Activated CD8-positive, alpha-beta memory T cell treated with anti-CD3 and anti-CD28 coated beads, Interleukin-2, amount 10 ng/mL, durations not matched to agents 7 days and 5 days (primary cell): ENCODE results near the gene RAB8A. TPM values are rescaled to one million over a fixed set of nuclear protein-coding genes. Genes with fewer than 3 reads are reported as not detected.
"Not testable (repeated sequence)": the region's sequence is repeated elsewhere in the genome, so short reads cannot be mapped to it uniquely, and the experiment has no call there.

Source experiments
- ATAC-seq: fragments of 150-1000 bp; cut with Tn5 transposase; one replicate; pipeline ENCODE4 v1.10.0; 2021; ENCODE audit warnings: moderate library complexity
- CTCF ChIA-PET: fragments of 350-600 bp; sonication (Branson Sonifier 250); formaldehyde crosslinking; loops from one replicate; lab custom pipeline; 2021; ENCODE audit warnings: antibody characterized with exemption; lab: Charles Lee
- DNase-seq: peaks from one replicate; pipeline ENCODE4 v3.0.0-alpha.2; 2020
- H3K27ac Mint-ChIP-seq: one replicate; pipeline ENCODE4 v1.8.0; 2021; ENCODE audit warnings: mild to moderate bottlenecking, mixed read lengths
- H3K27me3 Mint-ChIP-seq: one replicate; pipeline ENCODE4 v1.8.0; 2021; ENCODE audit warnings: mixed read lengths
- H3K36me3 Mint-ChIP-seq: one replicate; pipeline ENCODE4 v1.8.0; 2021; ENCODE audit warnings: mild to moderate bottlenecking, mixed read lengths
- H3K4me1 Mint-ChIP-seq: one replicate; pipeline ENCODE4 v1.8.0; 2021; ENCODE audit warnings: mixed read lengths
- H3K4me3 Mint-ChIP-seq: one replicate; pipeline ENCODE4 v1.8.0; 2021; ENCODE audit warnings: mild to moderate bottlenecking, moderate library complexity, mixed read lengths
- H3K9me3 Mint-ChIP-seq: one replicate; pipeline ENCODE4 v1.8.0; 2022; ENCODE audit warnings: low read depth, mixed read lengths
- total RNA-seq, 2 experiments: library from RNA; stranded (reverse); gene quantifications; one replicate each; pipeline ENCODE4 v1.2.3, GENCODE V29; 2021

The RAB8A gene
- total RNA-seq, 2 experiments from 2014 or later: 204 to 271 TPM

- DNase-seq: peak; percentile 59
- CTCF ChIA-PET: interaction anchor here (1.6 kb wide), 1 partner anchor 17 kb away, joined by 3 read pairs; no protein-coding TSS in a partner anchor
- H3K36me3 Mint-ChIP-seq: peaks cover 24% of the 10 kb centered on the region
- H3K27ac Mint-ChIP-seq: peak overlapping the region; percentile 59
- H3K4me3 Mint-ChIP-seq: no peak overlapping the region
- peaks cover 28% of the 10 kb centered on the region for H3K4me1 Mint-ChIP-seq
- H3K27me3 Mint-ChIP-seq: no peaks in the 10 kb centered on the region
- no peaks in the 10 kb centered on the region for H3K9me3 Mint-ChIP-seq
- ATAC-seq: peak; percentile 66
Observed at GRCh38 chr19:16160943-16161560, 49.4 kb downstream of the RAB8A start.

GRCh38 chr19:16161840-16162239 is 50.2 kb downstream of the RAB8A start:
- H3K27ac Mint-ChIP-seq: peak overlapping the region; percentile 28
- CTCF ChIA-PET: interaction anchor here (0.7 to 1.6 kb wide), 4 partner anchors 18 to 315 kb away, joined by 3 to 5 read pairs (median 4); partner anchors contain the start of gene AP1M1
- ATAC-seq: no peak

GRCh38 chr19:16164222-16164890 is 52.7 kb downstream of the RAB8A start:
- no peak for DNase-seq
- CTCF ChIA-PET: interaction anchor here (1.4 kb wide), 2 partner anchors 12 to 218 kb away, joined by 3 read pairs; no protein-coding TSS in a partner anchor
- H3K4me3 Mint-ChIP-seq: no peak overlapping the region
- H3K4me1 Mint-ChIP-seq: peaks cover 36% of the 10 kb centered on the region
- no peaks in the 10 kb centered on the region for H3K9me3 Mint-ChIP-seq
- no peak overlapping the region for H3K27ac Mint-ChIP-seq
- no peaks in the 10 kb centered on the region for H3K27me3 Mint-ChIP-seq
- peaks cover 3% of the 10 kb centered on the region for H3K36me3 Mint-ChIP-seq
- ATAC-seq: no peak

More at GRCh38 chr19:16161840-16162239, 50.2 kb downstream of the RAB8A start:
- DNase-seq: no peak
- Mint-ChIP-seq H3K27me3 (no peaks in the 10 kb centered on the region), H3K36me3 (peaks cover 16% of the 10 kb centered on the region), H3K9me3 (no peaks in the 10 kb centered on the region), H3K4me1 (peaks cover 24% of the 10 kb centered on the region), H3K4me3 (no peak overlapping the region)

- Mint-ChIP-seq H3K9me3 (no peaks in the 10 kb centered on the region), H3K27me3 (no peaks in the 10 kb centered on the region), H3K4me1 (peaks cover 20% of the 10 kb centered on the region), H3K4me3 (no peak overlapping the region), H3K36me3 (peaks cover 3% of the 10 kb centered on the region), H3K27ac (no peak overlapping the region)
- DNase-seq (no peak), ATAC-seq (no peak)
- CTCF ChIA-PET: no interaction called here
Observed at GRCh38 chr19:16166417-16166816, 54.7 kb downstream of the RAB8A start.

- H3K9me3 Mint-ChIP-seq: no peaks in the 10 kb centered on the region
- CTCF ChIA-PET: interaction anchor here (1.0 kb wide), 1 partner anchor 536 kb away, joined by 3 read pairs; no protein-coding TSS in a partner anchor
- H3K36me3 Mint-ChIP-seq: peaks cover 3% of the 10 kb centered on the region
Observed at GRCh38 chr19:16167055-16167454, 55.4 kb downstream of the RAB8A start.

GRCh38 chr19:16168465-16169081 is 56.9 kb downstream of the RAB8A start:
- no peak overlapping the region for H3K4me3 Mint-ChIP-seq

More at GRCh38 chr19:16167055-16167454, 55.4 kb downstream of the RAB8A start:
- Mint-ChIP-seq H3K27me3 (no peaks in the 10 kb centered on the region), H3K4me3 (no peak overlapping the region), H3K4me1 (peaks cover 15% of the 10 kb centered on the region), H3K27ac (no peak overlapping the region)
- DNase-seq: no peak
- ATAC-seq: no peak

GRCh38 chr19:16170134-16170533 is 58.4 kb downstream of the RAB8A start:
- no peak for ATAC-seq
- no peak for DNase-seq
- H3K36me3 Mint-ChIP-seq: peaks cover 3% of the 10 kb centered on the region
- no peak overlapping the region for H3K27ac Mint-ChIP-seq
- CTCF ChIA-PET: interaction anchor here (3.4 kb wide), 1 partner anchor 15 kb away, joined by 12 read pairs; the partner anchor contains the start of gene FAM32A
- no peaks in the 10 kb centered on the region for H3K9me3 Mint-ChIP-seq
- H3K27me3 Mint-ChIP-seq: no peaks in the 10 kb centered on the region
- H3K4me1 Mint-ChIP-seq: peaks cover 26% of the 10 kb centered on the region
- no peak overlapping the region for H3K4me3 Mint-ChIP-seq

More at GRCh38 chr19:16168465-16169081, 56.9 kb downstream of the RAB8A start:
- DNase-seq: no peak
- Mint-ChIP-seq H3K4me1 (peaks cover 25% of the 10 kb centered on the region), H3K27ac (peak overlapping the region; percentile 75), H3K36me3 (peaks cover 3% of the 10 kb centered on the region), H3K27me3 (no peaks in the 10 kb centered on the region), H3K9me3 (no peaks in the 10 kb centered on the region)
- CTCF ChIA-PET: interaction anchor here (0.8 to 3.4 kb wide), 6 partner anchors 9 to 127 kb away, joined by 3 to 12 read pairs (median 4); partner anchors contain the start of genes FAM32A and HSH2D
- ATAC-seq: peak; percentile 45

GRCh38 chr19:16175954-16176353 is 64.3 kb downstream of the RAB8A start:
- H3K4me1 Mint-ChIP-seq: peaks cover 11% of the 10 kb centered on the region
- no peak overlapping the region for H3K4me3 Mint-ChIP-seq
- CTCF ChIA-PET: interaction anchor here (1.0 to 1.4 kb wide), 5 partner anchors 9 to 134 kb away, joined by 3 to 5 read pairs (median 3); partner anchors contain the start of genes FAM32A and RAB8A
- H3K27ac Mint-ChIP-seq: no peak overlapping the region
- H3K27me3 Mint-ChIP-seq: peaks cover 6% of the 10 kb centered on the region
- peaks cover 2% of the 10 kb centered on the region for H3K9me3 Mint-ChIP-seq
- no peak for ATAC-seq
- no peaks in the 10 kb centered on the region for H3K36me3 Mint-ChIP-seq
- no peak for DNase-seq

- not testable (repeated sequence) for H3K27ac Mint-ChIP-seq, H3K4me1 Mint-ChIP-seq, ATAC-seq, H3K27me3 Mint-ChIP-seq, H3K36me3 Mint-ChIP-seq, H3K9me3 Mint-ChIP-seq, H3K4me3 Mint-ChIP-seq, DNase-seq
- CTCF ChIA-PET: interaction anchor here (1.0 to 3.9 kb wide), 3 partner anchors 113 to 549 kb away, joined by 3 to 36 read pairs (median 3); no protein-coding TSS in a partner anchor
Observed at GRCh38 chr19:16178866-16179265, 67.2 kb downstream of the RAB8A start.

GRCh38 chr19:16180611-16181010 is 68.9 kb downstream of the RAB8A start:
- peaks cover 6% of the 10 kb centered on the region for H3K27me3 Mint-ChIP-seq
- H3K36me3 Mint-ChIP-seq: peaks cover 5% of the 10 kb centered on the region
- no peak for DNase-seq
- CTCF ChIA-PET: interaction anchor here (0.7 to 3.9 kb wide), 9 partner anchors 13 to 139 kb away, joined by 3 to 36 read pairs (median 3); partner anchors contain the start of gene HSH2D
- peaks cover 2% of the 10 kb centered on the region for H3K9me3 Mint-ChIP-seq
- H3K4me1 Mint-ChIP-seq: peaks cover 18% of the 10 kb centered on the region
- no peak overlapping the region for H3K4me3 Mint-ChIP-seq
- no peak for ATAC-seq
- no peak overlapping the region for H3K27ac Mint-ChIP-seq
